GM21447 (cell line): Measurements from ENCODE around the gene SYT8.

Source experiments
- ATAC-seq: cut with Tn5 transposase; IDR thresholded peaks from one replicate; pipeline ENCODE4 v1.9.1; 2021; ENCODE audit not compliant: unreplicated experiment

The SYT8 gene

GRCh38 chr11:1858154-1858553 lies 23.4 kb downstream of the SYT8 start:
- ATAC-seq, result no peak

- ATAC-seq, result no peak
Measured at GRCh38 chr11:1858576-1858975, 23.8 kb downstream of the SYT8 start.

GRCh38 chr11:1859004-1859403 lies 24.2 kb downstream of the SYT8 start:
- no peak for ATAC-seq

DNA sequence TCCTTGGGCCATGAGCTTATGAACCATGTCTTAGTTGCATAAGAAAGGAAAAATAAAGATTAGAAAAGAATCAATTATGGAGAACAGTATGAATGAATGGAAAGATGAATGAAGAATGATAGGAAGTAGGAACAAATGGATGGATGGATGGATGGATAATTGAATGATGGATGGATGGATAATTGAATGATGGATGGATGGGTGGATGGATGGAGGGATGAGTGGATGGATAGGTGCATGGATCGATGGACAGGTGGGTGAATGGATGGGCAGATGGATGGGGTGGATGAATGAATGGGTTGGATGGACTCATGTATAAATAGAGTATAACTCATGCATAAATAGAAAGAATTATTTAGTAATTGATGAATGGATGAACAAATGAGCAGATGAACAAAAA lies 25.3 kb downstream of the SYT8 start:
- ATAC-seq, result no peak

GRCh38 chr11:1861435-1862411 lies 26.9 kb downstream of the SYT8 start:
- no peak for ATAC-seq

- no peak for ATAC-seq
Measured at GRCh38 chr11:1862588-1863351, 28.0 kb downstream of the SYT8 start.

DNA sequence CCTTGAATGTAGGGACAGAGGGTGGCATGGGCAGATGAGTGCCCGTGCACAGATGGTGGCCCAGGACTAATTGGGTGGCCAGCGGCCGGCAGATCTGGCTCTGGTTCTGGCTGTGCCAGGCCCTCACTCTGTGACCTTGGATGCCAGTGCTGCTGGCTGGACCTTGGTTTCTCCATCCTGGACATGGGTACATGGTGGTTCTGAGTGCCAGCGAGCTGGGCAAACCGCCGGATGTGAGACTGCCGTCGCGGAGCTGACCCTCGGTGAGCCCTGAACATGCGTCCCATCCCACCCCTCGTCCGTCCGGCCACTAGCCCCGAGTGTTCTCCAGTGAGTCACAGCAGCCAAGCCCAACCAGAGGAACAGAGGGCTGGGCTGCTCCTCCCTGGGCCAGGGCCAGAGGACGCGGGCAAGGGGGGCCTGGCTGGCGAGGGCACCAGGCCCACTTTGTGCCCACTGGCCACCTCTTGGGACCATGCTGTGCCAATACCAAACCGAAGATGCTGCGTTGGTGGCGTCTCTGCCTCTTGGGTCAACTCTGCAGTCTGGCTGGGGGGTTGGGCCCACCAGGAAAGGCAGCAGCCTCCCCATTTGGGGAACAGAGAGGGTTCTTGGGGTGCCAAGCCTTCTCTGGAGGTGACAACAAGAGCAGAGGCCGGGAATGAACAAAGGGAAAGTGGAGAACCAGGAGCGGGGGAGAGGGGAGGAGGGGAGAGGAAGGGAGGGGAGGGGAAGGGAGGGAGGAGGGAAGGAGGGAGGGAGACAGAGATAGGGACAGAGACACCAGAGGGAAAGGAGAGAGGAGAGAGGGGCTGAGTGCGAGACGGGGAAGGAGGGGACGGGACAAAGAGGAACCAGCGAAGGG lies 28.8 kb downstream of the SYT8 start:
- ATAC-seq, result no peak

- no peak for ATAC-seq
Measured at GRCh38 chr11:1864231-1864630, 29.4 kb downstream of the SYT8 start.

DNA sequence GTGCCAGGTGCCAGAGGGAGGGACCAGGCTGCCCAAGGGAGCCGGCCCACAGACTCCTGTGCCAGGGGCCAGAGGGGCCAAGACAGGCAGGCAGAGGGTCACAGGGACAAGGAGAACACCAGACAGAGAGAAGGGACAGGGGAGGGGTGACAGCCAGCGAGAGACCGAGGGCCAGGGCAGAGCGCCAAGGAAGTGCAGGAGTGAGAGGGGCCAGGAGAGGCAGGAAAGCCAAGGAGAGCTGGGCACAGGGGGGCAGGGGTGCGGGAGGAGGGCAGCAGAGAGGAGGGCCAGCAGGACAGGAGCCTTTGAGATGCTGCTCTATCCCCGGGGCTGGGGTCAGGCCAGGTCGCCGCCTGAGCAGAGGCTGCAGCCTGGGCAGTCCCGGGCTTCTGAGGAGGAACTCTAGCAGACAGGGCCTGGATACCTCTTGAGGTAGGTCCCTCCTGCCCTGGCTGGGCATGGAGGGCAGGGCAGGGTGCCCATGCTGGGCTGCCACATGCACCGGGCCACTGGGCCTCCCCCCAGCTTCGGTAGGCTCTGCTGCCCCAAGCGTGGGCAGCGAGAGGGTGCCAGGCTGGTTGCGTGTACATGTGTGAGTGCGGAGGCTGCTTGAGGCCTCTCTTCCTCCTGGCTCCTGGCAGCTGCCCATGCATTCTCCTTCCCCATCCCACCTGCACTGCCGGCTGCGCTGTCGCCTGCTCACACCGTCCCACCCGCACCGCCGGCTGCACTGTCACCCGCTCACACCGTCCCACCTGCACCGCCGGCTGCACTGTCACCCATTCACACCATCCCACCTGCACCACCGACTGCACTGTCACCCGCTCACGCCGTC lies 30.3 kb downstream of the SYT8 start:
- no peak for ATAC-seq

- ATAC-seq, result no peak
Measured at GRCh38 chr11:1866226-1866625, 31.4 kb downstream of the SYT8 start.

DNA sequence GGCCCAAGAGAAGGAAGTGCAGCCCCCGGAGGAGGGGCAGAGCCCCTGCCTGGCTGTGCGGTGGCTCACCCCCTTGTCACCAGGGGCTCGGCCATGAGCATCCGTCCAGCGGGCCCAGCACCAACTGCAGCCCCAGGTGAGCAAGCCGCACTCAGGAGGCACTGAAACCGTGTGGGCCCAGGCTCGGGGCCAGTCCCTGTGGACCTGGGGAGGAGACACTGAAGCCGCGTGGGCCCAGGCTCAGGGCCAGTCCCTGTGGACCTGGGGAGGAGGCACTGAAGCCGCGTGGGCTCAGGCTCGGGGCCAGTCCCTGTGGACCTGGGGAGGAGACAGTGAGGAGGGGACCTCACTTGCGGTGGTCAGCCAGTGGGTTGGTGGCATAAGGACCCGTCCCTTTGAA lies 32.0 kb downstream of the SYT8 start:
- no peak for ATAC-seq

GRCh38 chr11:1867381-1867780 lies 32.6 kb downstream of the SYT8 start:
- ATAC-seq, result no peak

DNA sequence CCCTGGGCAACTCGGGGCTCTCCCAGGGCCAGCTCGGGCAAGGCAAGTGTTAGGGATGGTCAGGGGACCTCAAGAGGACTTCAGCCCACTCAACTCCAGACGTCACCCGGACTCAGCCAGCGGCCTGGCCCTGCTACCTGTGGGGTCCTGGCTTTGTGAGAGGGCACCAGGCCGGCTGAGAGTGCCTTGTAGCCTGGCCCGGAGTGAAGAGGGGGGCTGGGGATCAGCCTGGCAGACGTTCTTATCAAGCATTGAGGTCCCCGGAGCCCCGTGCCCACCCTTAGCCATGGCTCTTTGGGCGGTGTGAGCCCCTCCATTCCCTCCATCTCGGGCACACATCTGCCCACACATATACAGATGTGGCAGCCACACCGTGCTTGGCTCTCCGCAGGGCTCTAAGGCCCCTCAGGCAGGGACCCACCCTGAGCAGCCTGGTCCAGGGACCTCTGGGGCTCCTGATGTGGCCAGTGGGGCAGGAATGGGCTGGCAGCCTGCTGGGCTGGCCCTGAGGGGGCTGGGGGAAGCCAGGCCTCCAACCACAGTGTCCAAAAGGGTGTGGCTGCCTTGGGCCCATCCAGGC lies 33.4 kb downstream of the SYT8 start:
- no peak for ATAC-seq

DNA sequence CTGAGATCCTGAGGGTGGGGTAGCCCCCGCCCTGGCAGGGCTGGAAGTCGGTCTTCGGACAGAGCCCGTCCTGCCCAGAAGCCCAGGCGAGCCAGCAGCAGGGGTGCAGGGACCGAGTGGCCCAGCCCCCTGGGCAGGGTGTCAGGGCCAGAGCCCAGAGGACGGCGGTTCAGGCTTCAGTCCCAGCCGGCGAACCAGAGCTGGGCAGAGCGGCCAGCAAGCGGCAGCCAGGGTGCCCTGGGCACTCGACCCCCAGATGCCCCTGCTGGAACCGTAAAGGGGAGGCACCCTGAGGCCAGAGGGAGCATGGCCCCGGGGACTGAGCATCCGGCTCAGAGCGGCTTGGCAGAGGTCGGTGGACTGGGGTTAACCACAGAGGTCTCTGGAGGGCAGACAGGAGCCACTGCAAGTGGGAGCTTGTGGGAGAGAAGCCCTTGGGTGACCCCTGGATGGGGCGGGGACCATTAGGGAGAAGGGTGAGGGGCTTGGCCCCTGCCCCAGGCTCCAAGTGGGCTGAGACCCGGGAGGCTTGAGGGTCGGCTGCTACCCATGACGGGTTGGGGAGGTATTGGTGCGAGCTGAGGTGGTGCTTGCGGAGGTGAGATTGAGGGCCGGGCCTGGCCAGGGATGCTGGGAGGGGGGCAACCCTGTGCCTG lies 34.0 kb downstream of the SYT8 start:
- ATAC-seq, result no peak

DNA sequence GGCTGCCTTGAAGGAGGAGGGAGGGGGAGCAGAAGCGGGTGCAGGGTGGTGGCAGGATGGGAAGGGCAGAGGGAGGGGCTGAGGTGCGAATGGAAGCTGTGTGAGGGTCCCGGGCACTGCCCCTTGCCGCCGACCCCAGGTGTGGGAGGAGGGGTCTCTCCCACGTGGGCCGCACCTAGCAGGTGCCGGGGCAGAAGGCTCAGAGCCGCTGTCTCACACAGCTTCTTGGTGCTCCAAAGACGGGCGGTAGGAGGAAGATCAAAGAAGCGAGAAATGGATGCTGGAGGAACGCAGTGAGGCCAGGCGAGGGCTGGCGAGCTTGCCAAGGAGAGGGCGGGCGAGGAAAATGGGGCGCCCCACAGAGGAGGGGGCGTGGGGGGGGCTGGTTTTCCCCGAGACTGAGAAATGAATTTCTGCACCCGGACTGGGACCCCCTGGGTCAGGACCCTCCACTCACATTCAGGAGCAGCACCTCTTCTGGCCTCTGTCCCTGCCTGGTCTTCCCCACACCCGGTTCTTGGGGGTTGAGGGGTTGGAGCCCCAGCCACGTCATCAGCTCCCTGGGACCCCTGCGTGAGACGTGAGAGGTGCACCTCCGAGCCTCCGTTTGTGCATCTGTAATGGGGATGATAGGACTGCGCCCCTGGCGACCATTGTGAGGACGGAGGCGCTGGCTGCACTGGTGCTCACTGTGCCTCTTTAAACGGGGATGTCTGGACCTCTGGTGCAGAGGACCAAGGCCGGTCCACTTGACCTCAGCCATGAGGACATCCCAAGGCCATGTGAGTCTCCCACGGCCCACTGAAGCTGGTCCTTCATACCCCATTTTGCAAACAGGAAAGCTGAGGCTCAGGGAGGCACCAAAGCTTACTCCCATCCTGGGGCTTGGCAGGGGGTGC lies 34.9 kb downstream of the SYT8 start:
- no peak for ATAC-seq

GRCh38 chr11:1870326-1870696 lies 35.5 kb downstream of the SYT8 start:
- no peak for ATAC-seq

DNA sequence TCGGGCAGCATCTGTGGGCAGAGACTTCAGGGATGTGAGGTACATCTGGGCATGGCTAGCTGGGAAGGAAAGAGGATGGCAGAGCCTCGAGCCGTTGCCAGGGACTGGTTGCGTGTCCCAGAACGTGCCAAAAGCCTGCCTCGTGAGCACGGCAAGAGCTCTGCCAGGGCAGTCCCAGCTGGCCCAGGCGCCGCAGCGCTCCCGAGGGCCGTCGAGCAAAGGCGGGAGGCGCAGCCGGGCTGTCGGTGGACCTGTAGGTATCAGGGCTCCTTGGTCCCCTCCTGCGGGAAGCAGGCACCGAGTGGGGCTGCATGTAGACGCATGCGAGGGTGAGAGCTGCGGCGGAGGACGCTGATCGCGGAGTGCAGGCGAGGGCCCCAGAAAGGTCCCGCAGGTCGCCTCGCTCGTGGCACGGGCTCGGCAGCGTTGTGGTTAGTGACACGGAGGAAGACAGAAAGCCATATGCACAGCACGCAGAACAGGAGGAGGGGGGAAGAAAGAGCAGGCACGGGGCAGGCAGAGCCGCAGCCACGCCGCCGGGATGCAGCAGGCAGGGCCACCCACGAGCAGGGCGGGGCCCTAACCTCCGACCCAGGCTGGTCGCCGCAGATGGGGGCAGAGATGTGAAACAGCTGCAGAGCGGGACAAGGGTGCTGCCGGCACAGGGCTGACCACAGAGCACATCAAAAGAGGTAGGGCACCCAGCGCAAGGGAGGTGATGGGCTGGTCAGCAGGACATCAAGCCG lies 36.1 kb downstream of the SYT8 start:
- ATAC-seq, result no peak

DNA sequence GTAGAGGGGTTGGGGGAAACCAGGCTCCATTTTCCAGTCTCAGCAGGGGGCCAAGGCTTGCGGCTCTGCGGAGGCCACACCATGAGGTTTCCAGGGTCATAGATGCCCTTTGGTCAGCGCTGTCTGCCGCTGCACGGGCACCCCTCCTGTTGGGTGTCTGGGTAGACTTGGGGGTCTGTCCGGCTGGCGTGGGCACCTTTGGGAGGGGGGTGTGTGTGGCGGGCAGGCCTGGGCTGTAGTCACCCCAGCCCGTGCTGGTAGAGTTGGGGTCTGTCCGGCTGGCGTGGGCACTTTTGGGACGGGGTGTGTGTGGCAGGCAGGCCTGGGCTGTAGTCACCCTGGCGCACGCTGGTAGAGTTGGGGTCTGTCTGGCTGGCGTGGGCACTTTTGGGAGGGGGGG lies 36.7 kb downstream of the SYT8 start:
- no peak for ATAC-seq
